GM18909 (cell line): ENCODE results near the gene COL27A1.

ENCODE experiments used
- ATAC-seq: cut with Tn5 transposase; IDR thresholded peaks from one replicate; pipeline ENCODE4 v1.9.1; 2021; ENCODE audit warnings: mild to moderate bottlenecking; ENCODE audit not compliant: unreplicated experiment, poor library complexity

COL27A1 gene

DNA sequence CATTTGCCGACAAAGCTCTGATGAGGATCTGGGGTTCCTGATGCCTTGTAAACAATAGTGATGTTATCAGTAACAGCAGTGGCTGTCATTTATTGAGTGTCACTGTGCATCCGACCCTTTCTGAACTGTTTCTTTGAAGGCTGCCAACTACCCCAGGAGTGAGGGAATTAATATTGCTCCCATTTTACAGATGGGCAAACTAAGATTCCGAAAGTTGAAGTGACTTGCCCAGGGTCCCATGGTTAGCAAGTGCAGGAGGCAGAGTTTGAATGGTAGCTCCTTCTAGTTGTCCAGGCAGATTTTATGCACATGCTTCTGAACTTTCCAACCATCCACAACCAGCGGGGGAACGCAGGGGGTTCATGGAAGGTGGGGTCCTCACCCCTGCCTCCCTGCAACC is 81.9 kb downstream of the COL27A1 start:
- ATAC-seq, result no peak

- no peak for ATAC-seq
Measured at GRCh38 chr9:114237781-114238180, 82.4 kb downstream of the COL27A1 start.

DNA sequence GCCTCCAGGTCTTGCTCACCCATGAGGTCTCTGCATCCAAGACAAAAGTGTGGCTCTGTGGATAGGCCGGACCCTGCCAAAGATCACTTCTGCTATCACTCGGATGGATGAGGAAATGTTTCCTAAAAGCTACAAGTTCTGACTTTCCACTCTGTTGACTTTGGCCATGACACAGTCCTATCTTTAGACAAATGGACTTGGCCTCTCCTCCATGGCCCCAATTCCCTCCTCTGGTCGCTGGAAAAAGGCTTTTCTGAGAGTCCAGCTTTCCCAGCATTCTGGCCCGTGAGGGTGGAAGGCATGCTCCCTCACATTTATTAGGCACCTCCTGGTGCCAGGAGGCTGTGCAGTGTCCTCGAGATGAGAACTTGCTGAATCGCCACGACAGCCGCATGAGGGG is 83.1 kb downstream of the COL27A1 start:
- no peak for ATAC-seq

DNA sequence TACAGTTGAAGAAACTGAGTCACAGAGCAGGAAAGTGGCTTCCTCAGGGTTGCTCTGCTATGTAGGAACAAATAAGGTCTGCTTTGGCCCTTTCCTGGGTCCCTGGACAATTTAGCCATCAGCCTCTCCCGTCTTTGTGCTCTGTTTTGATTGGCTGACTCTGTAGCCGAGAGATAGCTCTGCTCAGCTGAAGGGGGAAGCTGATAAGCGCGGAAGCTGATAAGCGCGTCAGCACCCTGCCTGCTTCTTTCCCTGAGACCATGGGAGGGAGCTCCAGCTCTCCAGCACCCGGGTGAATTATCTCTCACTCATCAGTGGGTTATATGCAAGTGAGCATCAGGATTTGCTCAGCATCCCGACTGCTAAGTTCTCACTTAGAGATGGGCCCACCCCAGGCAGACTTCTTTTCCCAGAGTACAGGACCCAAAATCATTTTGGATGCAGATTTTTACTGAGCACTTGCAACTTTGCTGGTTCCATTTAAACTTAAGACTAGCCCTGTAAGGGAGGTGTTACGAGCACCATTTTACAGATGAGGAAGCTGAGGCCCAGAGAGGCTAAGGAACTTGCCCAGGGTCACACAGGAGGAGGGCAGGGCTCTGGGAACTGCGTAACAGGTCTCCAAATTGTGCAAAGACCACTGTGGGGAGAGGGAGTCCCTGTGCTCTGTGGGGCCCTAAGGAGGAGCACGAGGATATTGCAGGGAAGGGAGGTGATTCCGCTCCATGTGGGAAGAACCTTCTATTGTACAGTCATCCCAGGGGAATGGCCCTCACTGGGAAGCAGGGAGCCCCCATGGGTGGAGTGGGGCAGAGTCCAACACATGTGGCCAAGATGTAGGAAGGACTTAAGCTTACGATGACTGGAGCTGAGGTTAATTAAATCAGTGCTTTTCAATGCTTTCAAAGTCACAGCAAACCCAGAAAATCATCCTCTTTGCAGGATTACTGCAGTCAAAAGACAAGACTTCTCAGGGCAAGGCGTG is 83.8 kb downstream of the COL27A1 start:
- ATAC-seq, result no peak

DNA sequence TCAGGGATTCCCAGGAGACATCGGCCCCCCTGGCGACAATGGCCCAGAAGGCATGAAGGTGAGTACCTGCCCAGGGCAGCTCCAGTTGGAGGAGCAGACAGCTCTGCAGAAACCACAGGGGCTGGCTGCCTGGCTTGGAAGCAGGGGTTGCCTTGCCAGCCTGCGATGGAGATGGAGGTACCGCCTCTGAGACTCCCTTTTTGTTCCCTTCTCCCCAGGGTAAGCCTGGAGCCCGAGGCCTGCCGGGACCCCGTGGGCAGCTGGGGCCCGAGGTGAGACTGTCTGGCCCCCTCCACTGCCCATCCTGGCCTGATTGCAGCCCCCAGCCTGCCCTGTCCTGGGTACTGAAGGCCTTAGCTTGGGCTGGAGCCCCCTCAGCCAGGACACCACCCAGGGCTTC is 84.9 kb downstream of the COL27A1 start:
- no peak for ATAC-seq

- ATAC-seq, result no peak
Measured at GRCh38 chr9:114240647-114241558, 85.6 kb downstream of the COL27A1 start.

DNA sequence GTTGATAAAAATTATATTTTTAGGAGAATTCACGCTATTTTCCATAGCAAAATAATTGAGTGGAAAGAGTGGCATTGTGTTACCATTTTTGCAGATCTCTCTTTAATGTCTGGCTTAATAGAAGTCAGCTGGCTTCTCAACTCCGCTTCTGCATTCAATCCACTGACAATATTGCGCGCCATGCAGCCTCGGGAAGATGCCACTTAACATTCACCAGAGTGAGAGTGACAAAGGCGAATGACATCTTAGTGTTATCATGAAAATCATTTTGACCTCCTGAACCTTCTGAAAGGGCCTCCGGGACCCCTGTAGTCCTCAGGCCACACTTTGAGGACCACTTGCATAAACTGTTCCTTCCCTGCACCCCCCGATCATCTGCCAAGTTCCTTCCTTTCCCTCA is 87.5 kb downstream of the COL27A1 start:
- no peak for ATAC-seq

- ATAC-seq, result no peak
Measured at GRCh38 chr9:114243240-114243639, 87.9 kb downstream of the COL27A1 start.

GRCh38 chr9:114244570-114244969 is 89.2 kb downstream of the COL27A1 start:
- ATAC-seq, result no peak

DNA sequence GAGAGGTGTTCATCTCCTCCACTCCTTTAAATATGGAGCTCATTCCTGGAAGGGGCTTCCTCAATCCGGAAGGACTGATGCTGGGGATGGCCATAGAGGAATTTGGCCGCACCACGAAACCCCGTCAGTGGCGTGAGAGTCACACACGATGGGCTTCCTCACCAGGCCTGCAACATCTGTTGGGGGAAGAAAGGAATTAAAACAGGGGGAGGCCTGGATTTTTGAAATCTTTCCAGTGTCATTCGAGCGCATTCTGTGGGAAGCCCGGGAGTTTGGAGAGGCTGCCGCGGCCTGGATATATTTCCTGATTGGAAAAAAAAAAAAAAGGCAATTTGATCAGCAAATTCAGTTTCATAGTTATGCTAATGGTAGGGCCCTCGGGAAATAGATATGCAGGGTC is 91.2 kb downstream of the COL27A1 start:
- ATAC-seq, result no peak

- ATAC-seq, result no peak
Measured at GRCh38 chr9:114247077-114247476, 91.7 kb downstream of the COL27A1 start.

DNA sequence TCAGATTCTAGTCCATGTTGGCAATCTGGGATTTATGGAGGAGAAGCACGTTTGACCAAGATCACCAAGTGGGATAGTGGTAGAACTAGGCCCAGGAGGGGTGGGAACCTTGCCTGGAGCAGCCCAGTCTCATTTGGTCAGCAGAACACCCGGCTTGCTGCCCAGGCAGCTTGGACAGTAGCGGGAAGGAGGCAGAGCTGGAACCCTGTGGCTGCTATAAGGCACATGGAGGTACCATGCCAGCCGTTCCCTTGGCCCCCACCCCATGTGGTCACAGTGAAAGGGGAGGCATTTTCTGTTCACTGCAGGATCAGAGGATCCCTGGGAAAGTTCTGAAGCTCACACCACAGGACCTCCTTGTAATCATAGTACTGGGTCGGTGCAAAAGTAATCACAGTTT is 92.2 kb downstream of the COL27A1 start:
- no peak for ATAC-seq

- ATAC-seq, result no peak
Measured at GRCh38 chr9:114248299-114248707, 93.0 kb downstream of the COL27A1 start.

GRCh38 chr9:114249424-114250234 is 94.3 kb downstream of the COL27A1 start:
- ATAC-seq, result no peak

GRCh38 chr9:114250235-114250568 is 94.9 kb downstream of the COL27A1 start:
- ATAC-seq, result no peak

GRCh38 chr9:114250648-114251047 is 95.3 kb downstream of the COL27A1 start:
- ATAC-seq, result no peak

- ATAC-seq, result no peak
Measured at GRCh38 chr9:114252394-114252793, 97.1 kb downstream of the COL27A1 start.

- no peak for ATAC-seq
Measured at GRCh38 chr9:114256827-114257328, 101.5 kb downstream of the COL27A1 start.

GRCh38 chr9:114258218-114258617 is 102.9 kb downstream of the COL27A1 start:
- ATAC-seq, result no peak
